CD4-positive, alpha-beta T cell treated with Interleukin-15 for 4 hours (primary cell): Measurements from ENCODE around the gene FARS2.
A peak's percentile ranks its signal among the peaks of the same experiment; 100 is the strongest.
"Not testable (repeated sequence)": the region's sequence is repeated elsewhere in the genome, so short reads cannot be mapped to it uniquely, and the experiment has no call there.

Experiments
- DNase-seq: peaks from one replicate; pipeline ENCODE4 v3.0.0-alpha.2; 2020; ENCODE audit warnings: low spot score

FARS2 gene

DNA sequence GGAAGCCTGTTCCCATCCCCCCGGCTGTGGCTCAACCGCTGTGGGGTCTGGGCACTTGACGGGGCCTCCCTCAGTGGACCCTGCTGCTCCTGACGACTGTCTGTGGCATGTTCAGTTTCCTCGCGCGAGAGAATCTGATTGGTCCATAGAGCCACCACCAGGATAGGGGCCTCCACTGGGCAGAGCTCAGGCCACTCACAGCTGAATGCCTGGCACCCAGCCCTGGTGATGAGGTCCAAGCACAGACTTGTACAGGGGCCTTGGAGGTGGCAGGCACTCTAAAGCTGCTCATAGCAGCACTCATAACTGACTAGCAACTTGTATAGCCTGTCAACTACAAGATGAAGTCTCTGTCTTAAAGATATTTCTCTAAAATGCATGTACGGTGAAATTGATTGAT, 377.4 kb downstream of the FARS2 start:
- DNase-seq: no peak

GRCh38 chr6:5639193-5639592, 377.9 kb downstream of the FARS2 start:
- DNase-seq: no peak

GRCh38 chr6:5640614-5641013, 379.3 kb downstream of the FARS2 start:
- no peak for DNase-seq

GRCh38 chr6:5644523-5645185, 383.3 kb downstream of the FARS2 start:
- DNase-seq: no peak

GRCh38 chr6:5645328-5646290, 384.3 kb downstream of the FARS2 start:
- DNase-seq: no peak

GRCh38 chr6:5652406-5653137, 391.3 kb downstream of the FARS2 start:
- no peak for DNase-seq

- DNase-seq: no peak
Measured at GRCh38 chr6:5653801-5654200, 392.5 kb downstream of the FARS2 start.

GRCh38 chr6:5656226-5656625, 394.9 kb downstream of the FARS2 start:
- DNase-seq: no peak

GRCh38 chr6:5656695-5657094, 395.4 kb downstream of the FARS2 start:
- DNase-seq: not testable (repeated sequence)

DNA sequence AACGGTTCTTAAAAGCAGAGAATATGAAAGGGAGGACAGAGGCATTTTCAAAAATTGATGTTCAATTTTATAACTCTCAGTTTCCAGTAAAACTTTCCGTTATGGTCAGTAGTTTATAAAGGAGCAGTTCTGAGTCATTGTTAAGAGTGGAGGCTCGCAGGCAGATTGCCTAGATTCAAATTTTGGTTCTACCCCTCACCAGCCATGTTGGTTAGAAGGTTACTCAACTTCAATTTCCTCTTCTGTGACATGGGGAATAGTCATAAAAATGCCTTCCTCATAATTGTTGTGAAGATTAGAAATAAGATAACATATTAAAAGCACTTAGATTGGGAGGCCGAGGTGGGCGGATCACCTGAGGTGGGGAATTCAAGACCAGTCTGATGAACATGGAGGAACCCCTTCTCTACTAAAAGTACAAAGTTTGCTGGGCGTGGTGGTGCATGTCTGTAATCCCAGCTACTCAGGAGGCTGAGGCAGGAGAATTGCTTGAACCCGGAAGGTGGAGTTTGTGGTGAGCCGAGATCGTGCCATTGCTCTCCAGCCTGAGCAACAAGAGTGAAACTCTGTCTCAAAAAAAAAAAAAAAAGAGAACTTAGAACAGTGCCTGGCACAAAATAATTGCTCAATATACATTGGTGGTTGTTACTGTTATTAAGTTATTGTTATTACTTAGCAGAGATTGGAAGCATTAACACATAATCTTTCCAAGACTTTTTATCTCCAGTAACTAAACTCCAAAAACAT, 396.5 kb downstream of the FARS2 start:
- DNase-seq: no peak

DNA sequence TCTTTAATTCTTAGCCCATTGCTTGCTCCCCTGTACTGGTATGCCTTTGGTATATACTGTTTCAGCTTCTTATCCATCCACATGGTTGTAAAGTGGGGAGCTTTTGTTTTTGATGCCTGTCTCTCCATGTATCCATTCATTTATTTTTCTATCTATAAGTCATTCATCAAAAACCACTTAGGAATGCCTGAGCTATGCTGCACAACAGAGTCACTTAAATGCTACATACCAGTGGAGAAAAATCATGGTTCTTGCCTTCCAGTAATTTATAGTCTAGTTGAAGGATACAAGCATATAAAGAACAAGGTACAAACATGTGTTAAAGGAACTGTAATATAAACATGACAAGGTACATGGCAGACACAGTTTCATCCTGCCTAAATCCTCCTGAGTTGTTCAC, 398.2 kb downstream of the FARS2 start:
- no peak for DNase-seq

DNA sequence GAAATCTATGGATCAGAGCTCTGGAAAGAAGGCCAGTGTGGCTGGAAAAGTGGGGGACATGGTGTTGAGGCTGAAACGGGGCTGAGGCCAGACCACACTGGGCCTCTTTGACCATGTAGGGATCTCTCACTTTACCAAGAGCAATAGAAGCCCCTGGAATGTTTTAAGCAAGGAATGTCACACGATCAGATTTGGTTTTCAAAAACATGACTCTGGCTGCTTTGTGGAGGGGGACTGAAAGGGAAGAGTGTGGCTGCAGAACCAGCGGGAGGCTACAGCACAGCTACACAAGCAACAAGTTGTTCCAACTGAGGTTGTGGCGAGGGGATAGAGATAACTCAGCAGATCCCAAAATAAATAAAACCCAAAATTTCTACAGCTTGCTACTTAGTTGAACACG, 399.5 kb downstream of the FARS2 start:
- DNase-seq: no peak

GRCh38 chr6:5662797-5663196, 401.5 kb downstream of the FARS2 start:
- DNase-seq: no peak

DNA sequence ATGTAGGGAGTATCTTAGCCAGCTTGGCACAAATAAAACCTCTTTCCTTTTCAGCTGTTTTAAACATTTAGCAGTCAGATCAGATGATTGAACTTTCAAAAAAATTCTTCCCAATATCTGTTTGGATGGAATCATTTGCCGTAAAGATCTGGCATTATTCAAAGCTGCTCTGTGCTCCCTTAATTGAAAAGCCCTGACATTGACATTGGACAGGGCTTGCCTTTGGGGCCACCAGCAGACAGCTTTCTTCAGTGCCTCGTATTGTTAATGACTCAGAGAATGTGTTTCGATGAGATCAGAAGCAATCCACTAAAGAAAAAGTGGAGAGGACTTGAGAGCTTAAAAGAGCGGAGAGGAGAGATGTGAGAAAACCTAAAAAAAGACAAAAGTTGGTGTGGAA, 401.9 kb downstream of the FARS2 start:
- DNase-seq: no peak

DNA sequence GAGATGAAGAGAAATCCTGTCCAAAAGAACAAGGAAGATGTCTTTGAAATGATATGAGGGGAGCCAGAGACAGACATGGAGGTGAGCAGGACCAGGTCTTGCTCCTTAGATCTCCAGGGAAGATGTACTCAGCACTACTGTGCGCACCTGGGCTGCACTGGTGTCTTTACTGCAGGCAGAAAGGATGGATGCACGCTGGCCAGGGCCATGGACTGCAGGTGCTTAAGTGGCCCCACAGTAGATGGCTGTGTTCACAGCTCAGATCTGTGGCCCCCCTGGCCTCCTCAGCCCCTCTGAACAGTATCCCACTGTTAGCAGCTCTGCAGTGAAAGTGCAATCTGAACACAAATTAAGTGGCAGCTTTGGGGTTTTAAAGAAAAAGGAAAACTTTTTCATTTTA, 402.4 kb downstream of the FARS2 start:
- no peak for DNase-seq

- DNase-seq: no peak
Measured at GRCh38 chr6:5664149-5664548, 402.8 kb downstream of the FARS2 start.

DNA sequence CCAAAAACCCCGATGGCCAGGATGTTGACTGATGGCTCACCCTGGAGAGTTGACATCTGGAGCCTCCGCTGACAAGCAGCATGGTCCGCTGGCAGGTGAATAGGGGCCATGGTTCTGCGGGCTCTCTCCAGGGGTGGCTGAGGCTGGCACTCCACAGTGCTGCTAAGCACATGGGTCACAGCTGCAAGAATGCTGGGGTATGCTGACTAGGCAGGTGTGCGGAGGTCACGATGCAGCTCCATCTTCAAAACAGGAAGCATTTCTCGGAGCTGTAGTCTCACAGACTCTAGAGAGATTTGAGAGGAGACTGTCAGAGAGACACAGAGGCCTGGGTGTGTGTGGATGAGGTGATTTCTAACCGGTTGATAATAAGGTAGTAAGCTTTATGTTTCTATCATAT, 403.9 kb downstream of the FARS2 start:
- peak; percentile 20 for DNase-seq

GRCh38 chr6:5665667-5666066, 404.4 kb downstream of the FARS2 start:
- no peak for DNase-seq

DNA sequence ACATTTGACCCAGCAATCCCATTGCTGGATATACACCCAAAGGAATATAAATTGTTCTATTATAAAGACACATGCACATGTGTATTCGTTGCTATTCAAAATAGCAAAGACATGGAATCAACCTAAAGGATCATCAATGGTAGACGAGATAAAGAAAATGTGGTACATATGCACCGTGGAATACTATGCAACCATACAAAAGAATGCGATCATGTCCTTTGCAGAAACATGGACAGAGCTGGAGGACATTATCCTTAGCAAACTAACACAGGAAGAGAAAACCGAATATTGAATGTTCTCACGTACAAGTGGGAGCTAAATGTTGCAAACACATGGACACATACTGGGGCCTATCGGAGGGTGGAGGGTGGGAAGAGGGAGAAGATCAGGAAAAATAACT, 405.4 kb downstream of the FARS2 start:
- no peak for DNase-seq

- no peak for DNase-seq
Measured at GRCh38 chr6:5667737-5668136, 406.4 kb downstream of the FARS2 start.

GRCh38 chr6:5670381-5670780, 409.1 kb downstream of the FARS2 start:
- no peak for DNase-seq
